Stimulated activated CD4-positive, alpha-beta T cell treated with anti-CD3 and anti-CD28 coated beads, Interleukin-1b, Interleukin-23, amount 100 ng/mL, for 48 hours (primary cell): ENCODE measurements around the gene ENKUR.

Source experiments
- DNase-seq: peaks from one replicate; pipeline ENCODE4 v3.0.0-alpha.2; 2020

Gene ENKUR

GRCh38 chr10:25015828-25016375 lies at the start of gene ENKUR:
Gene ENKUR, minus strand, starts transcription at chr10:25016158. Its CDS starts 222 bp downstream, at chr10:25015936.
- peak; percentile 90 for DNase-seq

GRCh38 chr10:25064401-25064800 lies 48.4 kb upstream of the ENKUR start:
- no peak for DNase-seq

- no peak for DNase-seq
Measured at GRCh38 chr10:25063644-25064043, 47.7 kb upstream of the ENKUR start.

GRCh38 chr10:25063157-25063556 lies 47.2 kb upstream of the ENKUR start:
- DNase-seq, result no peak

- DNase-seq, result peak; percentile 26
Measured at GRCh38 chr10:25061711-25062449, 45.9 kb upstream of the ENKUR start.

- DNase-seq, result no peak
Measured at GRCh38 chr10:25061125-25061524, 45.2 kb upstream of the ENKUR start.

GRCh38 chr10:25059990-25060389 lies 44.0 kb upstream of the ENKUR start:
- no peak for DNase-seq

GRCh38 chr10:25057886-25058285 lies 41.9 kb upstream of the ENKUR start:
- DNase-seq, result no peak

- DNase-seq, result no peak
Measured at GRCh38 chr10:25056726-25057125, 40.8 kb upstream of the ENKUR start.

- no peak for DNase-seq
Measured at GRCh38 chr10:25052012-25052411, 36.1 kb upstream of the ENKUR start.

- no peak for DNase-seq
Measured at GRCh38 chr10:25050402-25050801, 34.4 kb upstream of the ENKUR start.

GRCh38 chr10:25049966-25050365 lies 34.0 kb upstream of the ENKUR start:
- DNase-seq, result no peak

GRCh38 chr10:25048450-25048849 lies 32.5 kb upstream of the ENKUR start:
- DNase-seq, result no peak

- no peak for DNase-seq
Measured at GRCh38 chr10:25047591-25048301, 31.8 kb upstream of the ENKUR start.

GRCh38 chr10:25047088-25047487 lies 31.1 kb upstream of the ENKUR start:
- DNase-seq, result no peak

- no peak for DNase-seq
Measured at GRCh38 chr10:25046641-25047040, 30.7 kb upstream of the ENKUR start.

- DNase-seq, result no peak
Measured at GRCh38 chr10:25039531-25039930, 23.6 kb upstream of the ENKUR start.

- DNase-seq, result no peak
Measured at GRCh38 chr10:25038325-25038724, 22.4 kb upstream of the ENKUR start.

GRCh38 chr10:25036381-25036780 lies 20.4 kb upstream of the ENKUR start:
- DNase-seq, result no peak

- DNase-seq, result no peak
Measured at GRCh38 chr10:25029519-25029918, 13.6 kb upstream of the ENKUR start.

GRCh38 chr10:25028711-25029110 lies 12.8 kb upstream of the ENKUR start:
- no peak for DNase-seq

- no peak for DNase-seq
Measured at GRCh38 chr10:25026463-25026862, 10.5 kb upstream of the ENKUR start.

GRCh38 chr10:25024528-25024927 lies 8.6 kb upstream of the ENKUR start:
- DNase-seq, result no peak

- DNase-seq, result no peak
Measured at GRCh38 chr10:25023278-25023677, 7.3 kb upstream of the ENKUR start.
